Heart right ventricle (tissue), 16 donors: ENCODE results near the gene SEMA7A. TPM values are rescaled to one million over a fixed set of nuclear protein-coding genes. Genes with fewer than 3 reads are reported as not detected.

ENCODE experiments used
- ATAC-seq, 8 donors: fragments of 200-7000 bp; cut with Tn5 transposase; one replicate each; pipeline ENCODE4 v1.9.1; 2020; ENCODE audit warnings: mild to moderate bottlenecking in 8 of 8, moderate library complexity in 8 of 8, moderate number of reproducible peaks in 1 of 8
- DNase-seq, 2 donors: peaks; one replicate each; pipeline ENCODE4 v3.0.0-alpha.2; 2020
- H3K27ac ChIP-seq, 10 donors: fragments of 200-600 bp; sonication (generic) in 2 of 10; one replicate each; pipeline versions ENCODE4 v1.5.0 to v1.8.0; 2020 to 2022; ENCODE audit warnings: mild to moderate bottlenecking in 3 of 10
- H3K27me3 ChIP-seq, 7 donors: fragments of 200-600 bp; one replicate each; pipeline ENCODE4 v1.8.0; 2021 to 2022; ENCODE audit warnings: mild to moderate bottlenecking in 2 of 7
- H3K36me3 ChIP-seq, 9 donors: fragments of 200-600 bp; sonication (generic) in 1 of 9; one replicate each; pipeline versions ENCODE4 v1.5.0 to v1.8.0; 2020 to 2022; ENCODE audit warnings: mild to moderate bottlenecking in 2 of 9
- H3K4me1 ChIP-seq, 9 donors: fragments of 200-600 bp; sonication (generic) in 1 of 9; one replicate each; pipeline versions ENCODE4 v1.5.0 to v1.8.0; 2020 to 2022; ENCODE audit warnings: mild to moderate bottlenecking in 4 of 9
- H3K4me3 ChIP-seq, 10 donors: fragments of 200-600 bp; sonication (generic) in 2 of 10; one replicate each; pipeline versions ENCODE4 v1.5.0 to v1.8.0; 2020 to 2022; ENCODE audit warnings: mild to moderate bottlenecking in 7 of 10, moderate library complexity in 2 of 10
- H3K9me3 ChIP-seq, 11 donors: fragments of 200-600 bp in 10 of 11; sonication (generic) in 2 of 11; one replicate each; pipeline versions ENCODE4 v1.5.0 to v1.8.0; 2013 to 2022; ENCODE audit warnings: mild to moderate bottlenecking in 2 of 11, control low read depth in 1 of 11, moderate library complexity in 1 of 11
- WGBS, 2 donors: extraction: QIAGEN DNeasy Blood & Tissue Kit; methylation state at CpG; one replicate each; pipeline ENCODE4 v1.1.7; 2013; ENCODE audit warnings: inconsistent platforms in 1 of 2; 5-methylcytosine and 5-hydroxymethylcytosine counted together
- intact Hi-C, 10 donors: fragments of 100-400 bp; cut with DNase I; formaldehyde crosslinking; loops; one replicate each; pipeline versions ENCODE4 v1.11.1 to v1.14.2; 2022
- polyA plus RNA-seq, 2 donors: library from polyadenylated mRNA; stranded (reverse); fragments of 200-250 nt; gene quantifications; one replicate each; pipeline ENCODE4 v1.2.3, GENCODE V29; 2013
- total RNA-seq, 10 donors: library from RNA; stranded (reverse); fragmentation: NEBNext Ultra II Directional in 3 of 10; extraction: Animal tissue kit (Norgen Biotek cat#: 25700) in 3 of 10; gene quantifications; one replicate each; pipeline versions ENCODE4 v1.2.1 to v1.2.4, GENCODE V29; 2021 to 2023
- TF ChIP-seq, protein P1 (sequence below), 9 donors: fragments of 200-600 bp; sonication (generic) in 2 of 9; IDR thresholded peaks; one replicate each; pipeline versions ENCODE4 v1.5.0 to v1.8.0; 2021 to 2022; ENCODE audit warnings: antibody characterized with exemption in 9 of 9, mild to moderate bottlenecking in 5 of 9, moderate library complexity in 1 of 9
- donor health status: Arrhythmogenic right ventricular cardiomyopathy.
- donor health status: ischemic (EF 13 %, LVEDD 7.1; RV severe dilation, severe dysfunction).
- donor health status: healthy with polysubstance abuse.
- donor health status: DM: no; HTN: yes; CAD: no.
- donor health status: DM: no; HTN: no; CAD: no.
- donor health status: ischemic (EF 25% LVEDD 6.9; RV normal size, moderate dysfunction).
- donor health status: ischemic (EF 25% LVEDD 5.7; RV mildly dilated, moderate dysfunction).
- donor health status: healthy.
- donor health status: DM: yes; HTN: yes; CAD: no.
- donor health status: Ischemic cardiomyopathy.
- donor health status: ischemic (EF 35%, LVEDD 5.7; RV mildly dilated, moderate dysfunction).
- donor health status: nonischemic (EF 11% LVEDD 7.7; RV severe dilation, severe dysfunction).
- donor health status: DM: yes; HTN: yes; CAD: no.
- donor health status: PGD.
- donor health status: ischemic (EF 29% LVEDD 5.4; RV normal size, mild dysfunction).
- donor health status: nonischemic (EF 23%, LVEDD 6.1; RV moderate dilation, normal function).

SEMA7A gene
- total and polyA plus RNA-seq, 12 donors = 0.59 to 5.1 (median 1.6) TPM

DNA sequence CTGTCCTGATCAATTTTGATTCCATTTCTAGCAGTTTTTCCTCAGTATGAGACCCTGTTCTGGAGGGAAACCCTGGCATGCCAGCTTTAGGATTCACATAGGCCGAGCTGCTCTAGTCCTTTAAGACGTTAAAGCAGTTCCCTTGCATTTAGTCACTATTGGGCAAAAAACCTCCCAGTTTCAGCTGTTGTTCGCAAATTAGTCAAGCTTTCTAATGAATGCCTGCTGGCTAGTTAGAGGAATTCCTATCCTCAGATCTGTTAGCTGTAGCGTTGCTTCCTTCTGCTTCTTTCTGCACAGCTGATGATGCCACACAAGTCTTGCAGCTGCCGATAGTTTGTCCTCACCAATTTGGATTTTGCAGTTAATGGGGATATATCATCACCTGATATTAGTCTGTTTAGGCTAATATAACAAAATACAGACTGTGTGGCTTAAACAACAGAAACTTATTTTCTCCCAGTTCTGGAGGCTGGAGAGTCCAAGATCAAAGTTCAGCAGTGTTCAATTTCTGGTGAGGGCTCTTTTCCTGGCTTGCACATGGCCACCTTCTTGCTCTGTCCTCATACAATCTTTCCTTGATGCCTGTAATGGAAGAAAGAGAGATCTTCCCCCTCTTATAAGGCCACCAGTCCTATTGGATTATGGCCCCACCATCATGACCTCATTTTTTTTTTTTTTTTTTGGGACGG, 34.7 kb upstream of the SEMA7A start:
- TF ChIP-seq, protein P1, sequence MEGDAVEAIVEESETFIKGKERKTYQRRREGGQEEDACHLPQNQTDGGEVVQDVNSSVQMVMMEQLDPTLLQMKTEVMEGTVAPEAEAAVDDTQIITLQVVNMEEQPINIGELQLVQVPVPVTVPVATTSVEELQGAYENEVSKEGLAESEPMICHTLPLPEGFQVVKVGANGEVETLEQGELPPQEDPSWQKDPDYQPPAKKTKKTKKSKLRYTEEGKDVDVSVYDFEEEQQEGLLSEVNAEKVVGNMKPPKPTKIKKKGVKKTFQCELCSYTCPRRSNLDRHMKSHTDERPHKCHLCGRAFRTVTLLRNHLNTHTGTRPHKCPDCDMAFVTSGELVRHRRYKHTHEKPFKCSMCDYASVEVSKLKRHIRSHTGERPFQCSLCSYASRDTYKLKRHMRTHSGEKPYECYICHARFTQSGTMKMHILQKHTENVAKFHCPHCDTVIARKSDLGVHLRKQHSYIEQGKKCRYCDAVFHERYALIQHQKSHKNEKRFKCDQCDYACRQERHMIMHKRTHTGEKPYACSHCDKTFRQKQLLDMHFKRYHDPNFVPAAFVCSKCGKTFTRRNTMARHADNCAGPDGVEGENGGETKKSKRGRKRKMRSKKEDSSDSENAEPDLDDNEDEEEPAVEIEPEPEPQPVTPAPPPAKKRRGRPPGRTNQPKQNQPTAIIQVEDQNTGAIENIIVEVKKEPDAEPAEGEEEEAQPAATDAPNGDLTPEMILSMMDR (IDR thresholded peaks at IDR 0.05) = no peak
- 94 to 97% methylated on average over 6 of the region's 6 CpGs for WGBS, 2 donors
- peaks cover 0 to 6% (median 0%) of the 10 kb centered on the region in 11 donors for H3K9me3 ChIP-seq
- no peak for DNase-seq
- peaks cover 0 to 27% (median 0%) of the 10 kb centered on the region in 9 donors for H3K36me3 ChIP-seq
- no peak overlapping the region for H3K27ac ChIP-seq
- ATAC-seq = no peak
- no peak overlapping the region for H3K4me3 ChIP-seq
- H3K27me3 ChIP-seq = no peaks in the 10 kb centered on the region
- H3K4me1 ChIP-seq = no peaks in the 10 kb centered on the region
- intact Hi-C loops = loop anchor here in 3 of 10 donors (10.0 kb wide), 2 partner anchors 66 to 146 kb away; partner anchors contain the start of gene CLK3 (in 2 of the 3)

DNA sequence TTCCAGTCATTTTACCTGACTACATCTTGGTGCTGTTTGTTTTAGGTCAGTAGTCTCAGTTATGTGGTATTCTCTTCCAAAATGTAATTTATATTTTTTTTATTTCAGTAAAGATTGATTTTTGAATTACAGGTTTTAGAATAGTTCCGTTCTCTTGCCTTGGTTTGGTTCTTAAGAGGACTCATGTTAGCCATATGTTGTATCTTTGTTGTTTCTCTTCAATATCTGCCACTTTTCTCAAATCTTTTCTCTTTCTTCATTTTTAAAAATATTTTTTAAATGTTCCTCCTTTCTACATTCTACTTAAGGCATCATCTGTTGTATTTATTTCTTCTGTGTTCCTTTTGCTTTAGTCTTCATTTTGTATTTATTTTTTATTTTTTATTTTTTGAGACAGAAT, 32.8 kb upstream of the SEMA7A start:
- TF ChIP-seq, protein P1 (IDR thresholded peaks at IDR 0.05) = no peak
- no peak for ATAC-seq
- 94 to 98% methylated on average over 1 of the region's 1 CpG for WGBS, 2 donors

DNA sequence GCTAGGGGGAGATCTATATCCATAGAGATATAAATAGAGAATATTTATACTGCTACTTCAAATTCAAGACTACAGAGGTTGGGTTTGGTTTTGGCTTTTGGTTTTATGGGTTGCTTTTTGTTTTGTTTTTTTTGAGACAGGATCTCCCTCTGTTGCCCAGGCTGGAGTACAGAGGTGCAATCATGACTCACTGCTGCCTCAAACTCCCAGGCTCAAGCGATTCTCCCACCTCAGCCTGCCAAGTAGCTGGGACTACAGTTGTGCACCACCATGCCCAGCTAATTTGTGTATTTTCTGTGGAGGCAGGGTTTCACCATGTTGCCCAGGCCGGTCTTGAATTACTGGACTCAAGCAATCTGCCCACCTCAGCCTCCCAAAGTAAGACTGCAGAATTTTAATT, 31.1 kb upstream of the SEMA7A start:
- Histone ChIP-seq H3K9me3 (peaks cover 0 to 6% (median 0%) of the 10 kb centered on the region in 11 donors), H3K4me1 (peaks cover 0 to 25% (median 16%) of the 10 kb centered on the region in 9 donors), H3K4me3 (no peak overlapping the region), H3K27ac (no peak overlapping the region), H3K27me3 (no peaks in the 10 kb centered on the region), H3K36me3 (peaks cover 0 to 16% (median 0%) of the 10 kb centered on the region in 9 donors)
- DNase-seq = no peak
- TF ChIP-seq, protein P1 (IDR thresholded peaks at IDR 0.05) = no peak
- intact Hi-C loops = loop anchor here in 6 of 10 donors (5.0 to 10.0 kb wide), 5 partner anchors 70 to 152 kb away; partner anchors contain the start of genes ARID3B (in 3 of the 6) and CLK3 (in 3 of the 6)
- WGBS, 2 donors = 96% methylated on average over 2 of the region's 2 CpGs
- ATAC-seq = no peak

More for the DNA sequence above, 32.8 kb upstream of the SEMA7A start:
- peaks cover 0 to 16% (median 0%) of the 10 kb centered on the region in 9 donors for H3K36me3 ChIP-seq
- no peak for DNase-seq
- H3K4me3 ChIP-seq = no peak overlapping the region
- peaks cover 0 to 14% (median 7%) of the 10 kb centered on the region in 9 donors for H3K4me1 ChIP-seq
- intact Hi-C loops = loop anchor here in 3 of 10 donors (10.0 kb wide), 2 partner anchors 68 to 148 kb away; partner anchors contain the start of gene CLK3 (in 2 of the 3)
- peaks cover 0 to 6% (median 0%) of the 10 kb centered on the region in 11 donors for H3K9me3 ChIP-seq
- no peak overlapping the region for H3K27ac ChIP-seq
- H3K27me3 ChIP-seq = no peaks in the 10 kb centered on the region

DNA sequence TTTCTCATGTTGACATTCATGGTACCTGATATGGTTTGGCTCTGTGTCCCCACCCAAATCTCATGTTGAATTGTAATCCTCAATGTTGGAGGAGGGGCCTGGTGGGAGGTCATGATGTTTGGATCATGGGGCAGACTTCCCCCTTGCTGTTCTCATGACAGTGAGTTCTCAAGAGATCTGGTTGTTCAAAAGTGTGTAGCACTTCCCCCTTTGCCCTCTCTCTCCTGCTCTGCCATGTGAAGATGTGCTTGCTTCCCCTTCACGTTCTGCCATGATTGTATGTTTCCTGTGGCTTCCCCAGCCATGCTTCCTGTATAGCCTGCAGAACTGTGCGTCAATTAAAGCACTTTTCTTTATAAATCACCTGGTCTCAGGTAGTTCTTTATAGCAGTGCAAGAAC, 30.5 kb upstream of the SEMA7A start:
- H3K4me1 ChIP-seq = peaks cover 0 to 25% (median 18%) of the 10 kb centered on the region in 9 donors
- intact Hi-C loops = loop anchor here in 6 of 10 donors (5.0 to 10.0 kb wide), 5 partner anchors 71 to 153 kb away; partner anchors contain the start of genes ARID3B (in 3 of the 6) and CLK3 (in 3 of the 6)
- no peaks in the 10 kb centered on the region for H3K27me3 ChIP-seq
- DNase-seq = no peak
- no peak for ATAC-seq
- H3K36me3 ChIP-seq = peaks cover 0 to 16% (median 0%) of the 10 kb centered on the region in 9 donors
- H3K4me3 ChIP-seq = no peak overlapping the region
- TF ChIP-seq, protein P1 (IDR thresholded peaks at IDR 0.05) = no peak
- 72% methylated on average over 2 of the region's 2 CpGs for WGBS, 2 donors
- H3K9me3 ChIP-seq = peaks cover 0 to 6% (median 0%) of the 10 kb centered on the region in 11 donors
- no peak overlapping the region for H3K27ac ChIP-seq
